HEK293 (cell line): ENCODE data around the gene ANKRD37.

Source experiments
- YY1 ChIP-seq: fragments of 450-650 bp; formaldehyde crosslinking; IDR thresholded peaks from 2 replicates; pipeline ENCODE4 v1.5.1; 2018; ENCODE audit warnings: missing biosample characterization, missing genetic modification characterization
- ZBTB48 ChIP-seq: fragments of 450-650 bp; formaldehyde crosslinking; IDR thresholded peaks from 2 replicates; pipeline ENCODE4 v1.5.1; 2016; ENCODE audit warnings: missing biosample characterization, missing genetic modification characterization
- ZNF292 ChIP-seq: fragments of 450-650 bp; formaldehyde crosslinking; IDR thresholded peaks from 2 replicates; pipeline ENCODE4 v1.5.1; 2016; ENCODE audit warnings: low read depth, missing biosample characterization, missing genetic modification characterization, borderline replicate concordance
- ZNF311 ChIP-seq: fragments of 450-650 bp; formaldehyde crosslinking; IDR thresholded peaks from 2 replicates; pipeline ENCODE4 v1.5.1; 2017; ENCODE audit warnings: missing biosample characterization, missing genetic modification characterization, borderline replicate concordance
- TF ChIP-seq, protein P1 (sequence below): fragments of 450-650 bp; formaldehyde crosslinking; IDR thresholded peaks from 2 replicates; pipeline ENCODE4 v1.5.1; 2016; ENCODE audit warnings: missing biosample characterization, missing genetic modification characterization
- TF ChIP-seq, protein P2 (sequence below): fragments of 450-650 bp; formaldehyde crosslinking; IDR thresholded peaks from 2 replicates; pipeline ENCODE4 v1.5.1; 2016; ENCODE audit warnings: missing biosample characterization, missing genetic modification characterization
- TF ChIP-seq, protein P3 (sequence below): fragments of 450-650 bp; formaldehyde crosslinking; optimal IDR thresholded peaks from 2 replicates; pipeline ENCODE3; 2016; ENCODE audit warnings: missing biosample characterization, mild to moderate bottlenecking, missing genetic modification characterization

DNA sequence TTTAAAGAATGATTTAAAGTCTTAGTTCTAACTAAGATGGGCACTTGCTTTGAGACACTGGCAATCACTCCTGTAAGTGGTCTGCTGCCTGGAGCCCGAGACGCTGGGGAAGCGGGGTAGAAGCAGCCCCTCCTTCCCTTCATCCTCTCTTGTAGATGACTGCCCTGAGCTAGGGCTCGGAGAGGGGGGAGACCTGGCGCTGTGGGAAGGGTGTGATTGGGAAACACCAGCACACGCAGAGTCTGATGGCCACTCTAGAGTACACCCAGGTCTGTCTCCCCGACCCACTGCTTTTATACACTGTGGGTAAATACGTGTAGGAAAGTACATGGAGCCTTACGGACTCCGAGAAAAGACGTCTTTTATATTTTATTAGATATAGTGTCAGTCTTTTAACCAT, 24.9 kb upstream of the ANKRD37 start:
- TF ChIP-seq ZBTB48: no peak
- TF ChIP-seq, protein P1, sequence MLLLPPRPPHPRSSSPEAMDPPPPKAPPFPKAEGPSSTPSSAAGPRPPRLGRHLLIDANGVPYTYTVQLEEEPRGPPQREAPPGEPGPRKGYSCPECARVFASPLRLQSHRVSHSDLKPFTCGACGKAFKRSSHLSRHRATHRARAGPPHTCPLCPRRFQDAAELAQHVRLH (tag by site-specific recombination): no peak
- TF ChIP-seq ZNF311: no peak
- no peak for TF ChIP-seq ZNF292 (tag by site-specific recombination)
- TF ChIP-seq, protein P2, sequence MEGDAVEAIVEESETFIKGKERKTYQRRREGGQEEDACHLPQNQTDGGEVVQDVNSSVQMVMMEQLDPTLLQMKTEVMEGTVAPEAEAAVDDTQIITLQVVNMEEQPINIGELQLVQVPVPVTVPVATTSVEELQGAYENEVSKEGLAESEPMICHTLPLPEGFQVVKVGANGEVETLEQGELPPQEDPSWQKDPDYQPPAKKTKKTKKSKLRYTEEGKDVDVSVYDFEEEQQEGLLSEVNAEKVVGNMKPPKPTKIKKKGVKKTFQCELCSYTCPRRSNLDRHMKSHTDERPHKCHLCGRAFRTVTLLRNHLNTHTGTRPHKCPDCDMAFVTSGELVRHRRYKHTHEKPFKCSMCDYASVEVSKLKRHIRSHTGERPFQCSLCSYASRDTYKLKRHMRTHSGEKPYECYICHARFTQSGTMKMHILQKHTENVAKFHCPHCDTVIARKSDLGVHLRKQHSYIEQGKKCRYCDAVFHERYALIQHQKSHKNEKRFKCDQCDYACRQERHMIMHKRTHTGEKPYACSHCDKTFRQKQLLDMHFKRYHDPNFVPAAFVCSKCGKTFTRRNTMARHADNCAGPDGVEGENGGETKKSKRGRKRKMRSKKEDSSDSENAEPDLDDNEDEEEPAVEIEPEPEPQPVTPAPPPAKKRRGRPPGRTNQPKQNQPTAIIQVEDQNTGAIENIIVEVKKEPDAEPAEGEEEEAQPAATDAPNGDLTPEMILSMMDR (tag by site-specific recombination): no peak
- TF ChIP-seq YY1: no peak
- TF ChIP-seq, protein P3, sequence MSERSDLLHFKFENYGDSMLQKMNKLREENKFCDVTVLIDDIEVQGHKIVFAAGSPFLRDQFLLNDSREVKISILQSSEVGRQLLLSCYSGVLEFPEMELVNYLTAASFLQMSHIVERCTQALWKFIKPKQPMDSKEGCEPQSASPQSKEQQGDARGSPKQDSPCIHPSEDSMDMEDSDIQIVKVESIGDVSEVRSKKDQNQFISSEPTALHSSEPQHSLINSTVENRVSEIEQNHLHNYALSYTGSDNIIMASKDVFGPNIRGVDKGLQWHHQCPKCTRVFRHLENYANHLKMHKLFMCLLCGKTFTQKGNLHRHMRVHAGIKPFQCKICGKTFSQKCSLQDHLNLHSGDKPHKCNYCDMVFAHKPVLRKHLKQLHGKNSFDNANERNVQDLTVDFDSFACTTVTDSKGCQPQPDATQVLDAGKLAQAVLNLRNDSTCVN (tag by site-specific recombination): no peak
